SK-N-SH (cell line): ENCODE data around the gene NUP107.
A peak's percentile ranks its signal among the peaks of the same experiment; 100 is the strongest.

Experiments used
- GATA2 ChIP-seq: sonication (generic); formaldehyde crosslinking; IDR thresholded peaks from 2 replicates; pipeline ENCODE4 v1.5.0; 2020; ENCODE audit warnings: mild to moderate bottlenecking, missing genetic modification reagents
- JUND ChIP-seq: IDR thresholded peaks from 2 replicates; pipeline ENCODE4 v1.4.0; 2012
- MAX ChIP-seq: IDR thresholded peaks from 2 replicates; pipeline ENCODE4 v1.4.0; 2012; ENCODE audit warnings: low read depth
- PBX3 ChIP-seq: IDR thresholded peaks from 2 replicates; pipeline ENCODE4; 2012
- POLR2AphosphoS5 ChIP-seq: IDR thresholded peaks from 2 replicates; pipeline ENCODE4 v1.6.1; 2012; ENCODE audit warnings: low read depth, low read length

GRCh38 chr12:68745904-68746571 is 59.3 kb downstream of the NUP107 start, which contains the start of gene SLC35E3:
- TF ChIP-seq PBX3 (no peak), POLR2AphosphoS5 (peak; percentile 90), MAX (peak; percentile 88), JUND (no peak), GATA2 (CRISPR knock-in tag) (no peak)
